H1 (cell line): ENCODE measurements around the gene CAMK2G. TPM values are rescaled to one million over a fixed set of nuclear protein-coding genes. Genes with fewer than 3 reads are reported as not detected.

Experiments
- CTCF ChIA-PET: fragments of 300-600 bp; sonication (Branson Sonifier 250); formaldehyde crosslinking; loops from one replicate; lab custom pipeline; 2021; ENCODE audit not compliant: partially characterized antibody; lab: Charles Lee
- POLR2A ChIA-PET: fragments of 300-600 bp; sonication (Branson Sonifier 250); formaldehyde crosslinking; loops from one replicate; lab custom pipeline; 2021; ENCODE audit warnings: inconsistent platforms; ENCODE audit not compliant: partially characterized antibody; lab: Charles Lee
- DNase-seq, 2 experiments: peaks; one replicate each; pipeline versions ENCODE4 v3.0.0 to v3.0.0-alpha.2; 2010 to 2022; ENCODE audit warnings: low spot score in 2 of 2, low read depth in 1 of 2, mixed read lengths in 1 of 2
- FAIRE-seq: peaks from 2 replicates; lab custom pipeline; 2011; peaks lifted over from hg19 to GRCh38; lab: Jason Lieb, UNC
- H2AFZ ChIP-seq: 2 replicates; pipeline ENCODE4 v1.8.1; 2012; ENCODE audit warnings: low read length, inconsistent platforms
- H2AK5ac ChIP-seq: 2 replicates; pipeline ENCODE4 v1.6.1; 2013; ENCODE audit warnings: low read depth, low read length
- H2BK120ac ChIP-seq: replicated peaks from 2 replicates; pipeline ENCODE3; 2013; ENCODE audit warnings: low read depth, low read length, inconsistent platforms
- H2BK12ac ChIP-seq: 2 replicates; pipeline ENCODE4 v1.6.1; 2013; ENCODE audit warnings: low read depth, low read length
- H2BK15ac ChIP-seq: 2 replicates; pipeline ENCODE4 v1.6.1; 2013; ENCODE audit warnings: low read length
- H2BK20ac ChIP-seq: 2 replicates; pipeline ENCODE4 v1.6.1; 2013; ENCODE audit warnings: low read length
- H2BK5ac ChIP-seq: 2 replicates; pipeline ENCODE4 v1.6.1; 2013; ENCODE audit warnings: low read depth, low read length
- H3K14ac ChIP-seq: 2 replicates; pipeline ENCODE4 v1.6.1; 2013; ENCODE audit warnings: inconsistent platforms; ENCODE audit not compliant: insufficient read length
- H3K18ac ChIP-seq: 2 replicates; pipeline ENCODE4 v1.6.1; 2013; ENCODE audit warnings: low read length; ENCODE audit errors: extremely low read depth
- H3K23ac ChIP-seq: 2 replicates; pipeline ENCODE4 v1.6.1; 2013; ENCODE audit warnings: inconsistent platforms; ENCODE audit not compliant: insufficient read length
- H3K23me2 ChIP-seq: 2 replicates; pipeline ENCODE4 v1.6.1; 2013; ENCODE audit warnings: low read depth, low read length
- H3K27ac ChIP-seq: 2 replicates; pipeline ENCODE4 v1.6.1; 2011; ENCODE audit warnings: low read depth, low read length, inconsistent platforms
- H3K27me3 ChIP-seq, 4 experiments: replicated peaks in 1 of 4; 1 replicate in 1 of 4; 2 replicates in 3 of 4; pipeline versions ENCODE4 v1.6.1 to v1.8.1; 2011 to 2013; ENCODE audit warnings: low read length in 3 of 4, mild to moderate bottlenecking in 3 of 4, inconsistent platforms in 2 of 4, mixed read lengths in 2 of 4, moderate library complexity in 1 of 4; ENCODE audit not compliant: control insufficient read depth in 3 of 4, insufficient read depth in 3 of 4; ENCODE audit errors: extremely low read depth in 1 of 4
- H3K36me3 ChIP-seq, 4 experiments: 2 replicates each; pipeline versions ENCODE4 v1.6.1 to v1.8.1; 2011 to 2013; ENCODE audit warnings: mild to moderate bottlenecking in 4 of 4, low read length in 3 of 4, moderate library complexity in 2 of 4, control low read depth in 1 of 4, inconsistent platforms in 1 of 4; ENCODE audit not compliant: insufficient read depth in 4 of 4, control insufficient read depth in 2 of 4
- H3K4ac ChIP-seq: replicated peaks from 2 replicates; pipeline ENCODE3; 2013; ENCODE audit warnings: low read length, low read depth, mixed read lengths, inconsistent platforms; ENCODE audit not compliant: insufficient read length
- H3K4me1 ChIP-seq, 4 experiments: replicated peaks in 1 of 4; 1 replicate in 1 of 4; 2 replicates in 3 of 4; pipeline versions ENCODE4 v1.6.1 to v1.8.1; 2011 to 2013; ENCODE audit warnings: low read length in 3 of 4, inconsistent platforms in 2 of 4, mixed read lengths in 1 of 4; ENCODE audit not compliant: insufficient read depth in 4 of 4, control insufficient read depth in 3 of 4
- H3K4me2 ChIP-seq, 2 experiments: 2 replicates each; pipeline versions ENCODE4 v1.6.1 to v1.8.1; 2011 to 2013; ENCODE audit warnings: low read depth in 2 of 2, low read length in 2 of 2, control low read depth in 1 of 2, inconsistent platforms in 1 of 2, mild to moderate bottlenecking in 1 of 2; ENCODE audit not compliant: insufficient read depth in 1 of 2
- H3K4me3 ChIP-seq, 4 experiments: fragments of 200-600, 300-600 bp in 1 of 4; sonication (generic), shearing (Covaris generic), sonication (Bioruptor Twin) in 1 of 4; 2 replicates each; pipeline versions ENCODE4 v1.5.1 to v1.8.1; 2011 to 2016; ENCODE audit warnings: low read length in 4 of 4, low read depth in 3 of 4, control low read depth in 2 of 4, inconsistent platforms in 2 of 4, mild to moderate bottlenecking in 2 of 4, mixed read lengths in 1 of 4, moderate library complexity in 1 of 4; ENCODE audit not compliant: insufficient read depth in 2 of 4; ENCODE audit errors: extremely low read depth in 1 of 4
- H3K56ac ChIP-seq: replicated peaks from 2 replicates; pipeline ENCODE3; 2013; ENCODE audit warnings: low read depth, mild to moderate bottlenecking, mixed read lengths, low read length, inconsistent platforms; ENCODE audit not compliant: insufficient read length
- H3K79me1 ChIP-seq: 2 replicates; pipeline ENCODE4 v1.6.1; 2013; ENCODE audit warnings: low read depth, low read length, control low read depth
- H3K79me2 ChIP-seq, 2 experiments: 2 replicates each; pipeline versions ENCODE4 v1.6.1 to v1.8.1; 2012 to 2013; ENCODE audit warnings: low read length in 2 of 2, mild to moderate bottlenecking in 2 of 2, inconsistent platforms in 1 of 2; ENCODE audit not compliant: insufficient read depth in 2 of 2, control insufficient read depth in 1 of 2
- H3K9ac ChIP-seq, 4 experiments: replicated peaks in 1 of 4; 1 replicate in 1 of 4; 2 replicates in 3 of 4; pipeline versions ENCODE4 v1.6.1 to v1.8.1; 2011 to 2013; ENCODE audit warnings: low read depth in 3 of 4, low read length in 3 of 4, control low read depth in 2 of 4, mild to moderate bottlenecking in 2 of 4, moderate library complexity in 2 of 4, inconsistent platforms in 1 of 4; ENCODE audit errors: extremely low read depth in 1 of 4
- H3K9me3 ChIP-seq, 2 experiments: 2 replicates each; pipeline versions ENCODE4 v1.6.1 to v1.8.1; 2012 to 2013; ENCODE audit warnings: mild to moderate bottlenecking in 2 of 2, moderate library complexity in 2 of 2, control low read depth in 1 of 2, inconsistent platforms in 1 of 2, low read depth in 1 of 2, low read length in 1 of 2, mixed read lengths in 1 of 2; ENCODE audit not compliant: insufficient read depth in 2 of 2
- H4K20me1 ChIP-seq, 2 experiments: replicated peaks in 1 of 2; 2 replicates each; pipeline versions ENCODE3 to v1.8.1; 2011 to 2013; ENCODE audit warnings: inconsistent platforms in 2 of 2, low read length in 2 of 2, mild to moderate bottlenecking in 1 of 2; ENCODE audit not compliant: insufficient read depth in 2 of 2, control insufficient read depth in 1 of 2
- H4K5ac ChIP-seq: 2 replicates; pipeline ENCODE4 v1.6.1; 2013; ENCODE audit warnings: low read length, low read depth, mixed read lengths, inconsistent platforms; ENCODE audit not compliant: insufficient read length
- H4K8ac ChIP-seq: 2 replicates; pipeline ENCODE4 v1.8.0; 2013; ENCODE audit warnings: mild to moderate bottlenecking, moderate library complexity, low read length, inconsistent platforms; ENCODE audit not compliant: insufficient read depth; ENCODE audit errors: extremely low read depth
- H4K91ac ChIP-seq: replicated peaks from 2 replicates; pipeline ENCODE3; 2013; ENCODE audit warnings: low read length, mixed read lengths, inconsistent platforms; ENCODE audit not compliant: insufficient read length
- EGR1 ChIP-seq: IDR thresholded peaks from 2 replicates; pipeline ENCODE4 v1.6.1; 2011; ENCODE audit warnings: low read depth, low read length, borderline replicate concordance
- GABPA ChIP-seq: IDR thresholded peaks from 2 replicates; pipeline ENCODE4 v1.6.1; 2011; ENCODE audit warnings: mild to moderate bottlenecking, low read length, moderate library complexity, borderline replicate concordance; ENCODE audit not compliant: insufficient read depth
- GTF2F1 ChIP-seq: IDR thresholded peaks from 2 replicates; pipeline ENCODE4 v1.6.1; 2012; ENCODE audit warnings: low read depth, low read length, improper control_type of control experiment, borderline replicate concordance
- HDAC2 ChIP-seq, 2 experiments: fragments of 300-600 bp in 1 of 2; sonication (generic) in 1 of 2; IDR thresholded peaks; 2 replicates each; pipeline ENCODE4 v1.6.1; 2011 to 2012; ENCODE audit warnings: low read depth in 2 of 2, low read length in 2 of 2, mild to moderate bottlenecking in 2 of 2, moderate library complexity in 2 of 2, borderline replicate concordance in 1 of 2, inconsistent platforms in 1 of 2
- KDM1A ChIP-seq: fragments of 200-600, 300-600 bp; sonication (generic); IDR thresholded peaks from 2 replicates; pipeline ENCODE4 v1.7.1; 2016; ENCODE audit warnings: mild to moderate bottlenecking, low read length, borderline replicate concordance
- MAX ChIP-seq: IDR thresholded peaks from 2 replicates; pipeline ENCODE4 v1.6.1; 2012; ENCODE audit warnings: inconsistent platforms
- RFX5 ChIP-seq: IDR thresholded peaks from 2 replicates; pipeline ENCODE4 v1.6.1; 2011; ENCODE audit warnings: low read depth, low read length, improper control_type of control experiment, borderline replicate concordance
- SP4 ChIP-seq: IDR thresholded peaks from 2 replicates; pipeline ENCODE4 v1.6.1; 2012; ENCODE audit warnings: low read length, inconsistent platforms
- WGBS, 2 experiments: shearing (Covaris generic) in 1 of 2; methylation state at CpG; one replicate each; pipeline versions ENCODE4 v1.1.6 to v1.1.7; 2013 to 2015; ENCODE audit warnings: low lambda C conversion rate in 2 of 2, mixed read lengths in 2 of 2, inconsistent platforms in 1 of 2, low coverage in 1 of 2, missing lambda C conversion rate in 1 of 2; ENCODE audit not compliant: insufficient replicate concordance in 2 of 2, insufficient coverage in 1 of 2, insufficient read length in 1 of 2; ENCODE audit errors: extremely low coverage in 1 of 2, missing lambda C conversion rate in 1 of 2; 5-methylcytosine and 5-hydroxymethylcytosine counted together
- polyA plus RNA-seq, 7 experiments: library from polyadenylated mRNA; depleted of rRNA in 3 of 7; stranded (reverse) in 5 of 7; unstranded in 2 of 7; fragments of >200 nt in 5 of 7; fragments of 200-250 nt in 2 of 7; gene quantifications; 1 replicate in 5 of 7; 2 replicates in 1 of 7; 4 replicates in 1 of 7; pipeline versions ENCODE4 v1.2.1 to v1.2.3, GENCODE V29; 2011 to 2013; ENCODE audit warnings: missing spikeins in 2 of 7, mixed read lengths in 2 of 7
- total RNA-seq: library from RNA; stranded (reverse); fragmentation: NEBNext Ultra II Directional; extraction: Animal tissue kit (Norgen Biotek cat#: 25700); gene quantifications from 2 replicates; pipeline ENCODE4 v1.2.1, GENCODE V29; 2021

CAMK2G gene
- total and polyA plus RNA-seq, 2 of the 8 experiments (the other 6 are each of a cell fraction or from before 2014, with no cell fraction given): 28.9 to 31.7 TPM

GRCh38 chr10:73828161-73828560, 46.2 kb downstream of the CAMK2G start:
- no peak overlapping the region for H4K91ac ChIP-seq
- H3K9ac ChIP-seq: no peak overlapping the region
- H2BK20ac ChIP-seq: no peak overlapping the region
- H2BK12ac ChIP-seq: no peak overlapping the region
- ChIA-PET CTCF (interaction anchor here (0.7 to 16.6 kb wide), 5 partner anchors 10 to 302 kb away, joined by 3 to 142 read pairs (median 3); no protein-coding TSS in a partner anchor), POLR2A (no interaction called here)
- H2AFZ ChIP-seq: no peak overlapping the region
- no peak overlapping the region for H2BK15ac ChIP-seq
- H3K9me3 ChIP-seq: no peaks in the 10 kb centered on the region
- DNase-seq (no peak), FAIRE-seq (no peak)
- H4K20me1 ChIP-seq: peaks cover 0 to 5% of the 10 kb centered on the region in 2 experiments
- H3K4ac ChIP-seq: no peak overlapping the region
- TF ChIP-seq SP4 (no peak), KDM1A (no peak), MAX (no peak), EGR1 (no peak), GTF2F1 (no peak), GABPA (no peak), HDAC2 (IDR thresholded peaks at IDR 0.05; ENCODE audit: borderline replicate concordance in 1 of 2, low read depth in 2 of 2, low read length in 2 of 2) (no peak), RFX5 (no peak)
- H3K27me3 ChIP-seq: no peaks in the 10 kb centered on the region
- H3K23ac ChIP-seq: no peak overlapping the region
- no peak overlapping the region for H3K27ac ChIP-seq
- no peak overlapping the region for H3K4me2 ChIP-seq
- no peak overlapping the region for H2BK120ac ChIP-seq
- H2BK5ac ChIP-seq: no peak overlapping the region
- no peaks in the 10 kb centered on the region for H3K4me1 ChIP-seq
- 93% methylated on average over 6 of the region's 6 CpGs; no CpG with 5 or more reads in 1 of the 2 experiments for WGBS, 2 experiments
- no peak overlapping the region for H3K14ac ChIP-seq
- peaks cover 0 to 7% (median 1%) of the 10 kb centered on the region in 4 experiments; a peak in 4 of 8 replicates for H3K36me3 ChIP-seq
- H3K79me1 ChIP-seq: no peaks in the 10 kb centered on the region
- H3K4me3 ChIP-seq: no peak overlapping the region
- H4K8ac ChIP-seq: no peak overlapping the region
- no peak overlapping the region for H4K5ac ChIP-seq
- H3K56ac ChIP-seq: no peak overlapping the region
- no peaks in the 10 kb centered on the region; the same call in 1 of the 2 replicates for H3K23me2 ChIP-seq
- no peaks in the 10 kb centered on the region for H3K79me2 ChIP-seq
- H2AK5ac ChIP-seq: no peak overlapping the region
- no peak overlapping the region for H3K18ac ChIP-seq
